Uterus (tissue), 2 donors: ENCODE measurements around the gene ZNF485.
"Not testable (repeated sequence)": the region's sequence is repeated elsewhere in the genome, so short reads cannot be mapped to it uniquely, and the experiment has no call there.

Source experiments
- POLR2A ChIP-seq, 2 donors: fragments of 450-650 bp; IDR thresholded peaks; one replicate each; pipeline ENCODE4 v1.6.1; 2016; ENCODE audit warnings: antibody characterized with exemption in 2 of 2, mild to moderate bottlenecking in 1 of 2, moderate library complexity in 1 of 2
- TF ChIP-seq, protein P1 (sequence below), 4 experiments: fragments of 200-600 bp in 2 of 4; fragments of 450-650 bp in 2 of 4; sonication (generic) in 2 of 4; IDR thresholded peaks; one replicate each; pipeline ENCODE4 v1.5.1; 2016 to 2019; ENCODE audit warnings: antibody characterized with exemption in 4 of 4, mild to moderate bottlenecking in 2 of 4, moderate library complexity in 1 of 4

DNA sequence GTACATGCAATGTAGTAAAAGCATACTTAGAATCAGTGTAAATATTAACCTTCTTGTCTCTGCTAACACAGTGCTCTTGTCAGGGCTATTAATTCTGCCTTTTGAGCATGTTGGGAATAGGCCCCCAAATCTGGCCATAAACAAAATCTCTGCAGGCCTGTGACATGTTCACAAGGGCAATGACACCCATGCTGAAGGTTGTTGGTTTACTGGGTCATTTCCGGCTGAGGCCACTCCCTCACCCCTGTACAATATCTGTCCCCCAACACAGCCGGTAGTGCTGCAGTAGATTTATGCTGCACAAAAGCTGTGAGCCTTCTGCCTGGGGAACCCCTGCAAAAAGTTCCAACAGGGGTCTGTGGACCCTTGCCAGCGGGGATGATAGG lies 19.5 kb upstream of the ZNF485 start:
- TF ChIP-seq, protein P1, sequence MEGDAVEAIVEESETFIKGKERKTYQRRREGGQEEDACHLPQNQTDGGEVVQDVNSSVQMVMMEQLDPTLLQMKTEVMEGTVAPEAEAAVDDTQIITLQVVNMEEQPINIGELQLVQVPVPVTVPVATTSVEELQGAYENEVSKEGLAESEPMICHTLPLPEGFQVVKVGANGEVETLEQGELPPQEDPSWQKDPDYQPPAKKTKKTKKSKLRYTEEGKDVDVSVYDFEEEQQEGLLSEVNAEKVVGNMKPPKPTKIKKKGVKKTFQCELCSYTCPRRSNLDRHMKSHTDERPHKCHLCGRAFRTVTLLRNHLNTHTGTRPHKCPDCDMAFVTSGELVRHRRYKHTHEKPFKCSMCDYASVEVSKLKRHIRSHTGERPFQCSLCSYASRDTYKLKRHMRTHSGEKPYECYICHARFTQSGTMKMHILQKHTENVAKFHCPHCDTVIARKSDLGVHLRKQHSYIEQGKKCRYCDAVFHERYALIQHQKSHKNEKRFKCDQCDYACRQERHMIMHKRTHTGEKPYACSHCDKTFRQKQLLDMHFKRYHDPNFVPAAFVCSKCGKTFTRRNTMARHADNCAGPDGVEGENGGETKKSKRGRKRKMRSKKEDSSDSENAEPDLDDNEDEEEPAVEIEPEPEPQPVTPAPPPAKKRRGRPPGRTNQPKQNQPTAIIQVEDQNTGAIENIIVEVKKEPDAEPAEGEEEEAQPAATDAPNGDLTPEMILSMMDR (IDR thresholded peaks at IDR 0.05): not testable (repeated sequence)
- TF ChIP-seq POLR2A (IDR thresholded peaks at IDR 0.05): not testable (repeated sequence)
